ENCODE data around the gene TLE4.
A peak's percentile ranks its signal among the peaks of the same experiment; 100 is the strongest.
"Not testable (repeated sequence)": the region's sequence is repeated elsewhere in the genome, so short reads cannot be mapped to it uniquely, and the experiment has no call there.

The TLE4 gene

GRCh38 chr9:79603222-79603920, 31.6 kb downstream of the TLE4 start:
- no peak for DNase-seq (ENCODE audit: insufficient read length, low spot score)
- no peak for TF ChIP-seq POLR2A (IDR thresholded peaks at IDR 0.05; ENCODE audit: low read depth, low read length)
- peak; percentile 55 for FAIRE-seq

GRCh38 chr9:79604149-79604548, 32.4 kb downstream of the TLE4 start:
- TF ChIP-seq POLR2A (IDR thresholded peaks at IDR 0.05; ENCODE audit: low read depth, low read length), result no peak
- peak; percentile 38 for FAIRE-seq
- no peak for DNase-seq (ENCODE audit: insufficient read length, low spot score)

DNA sequence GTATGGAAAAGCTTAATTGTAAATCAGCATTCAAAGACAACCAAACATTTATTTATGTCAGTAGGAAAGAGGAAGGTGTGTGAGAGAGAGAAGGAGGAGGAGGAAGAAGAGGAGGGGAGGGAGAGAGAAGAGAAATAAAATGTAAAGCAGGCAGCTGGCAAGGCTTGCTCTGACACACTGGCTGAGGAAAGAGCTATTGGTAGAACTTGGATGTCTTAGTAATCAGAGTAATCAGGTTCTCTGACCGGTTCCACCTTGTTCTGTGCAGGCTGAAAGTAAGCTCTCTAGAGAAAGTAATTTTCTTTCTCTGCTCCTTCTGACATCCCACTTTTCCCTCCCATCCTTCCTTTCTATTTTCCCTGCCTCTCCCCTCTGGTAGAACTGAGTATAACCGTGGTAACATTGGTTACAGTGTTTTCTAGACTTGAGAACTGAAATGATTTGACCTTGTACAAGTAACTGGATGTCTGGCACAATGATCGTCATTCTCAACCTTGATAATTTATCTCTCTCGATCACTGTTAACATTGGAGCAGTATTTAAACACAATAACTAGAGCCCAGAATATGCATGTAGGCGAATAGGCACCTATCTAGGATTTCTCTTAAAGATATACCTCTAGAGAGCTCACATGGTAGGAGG, 33.3 kb downstream of the TLE4 start:
- no peak for TF ChIP-seq POLR2A (IDR thresholded peaks at IDR 0.05; ENCODE audit: low read depth, low read length)
- DNase-seq (ENCODE audit: insufficient read length, low spot score) (no peak), FAIRE-seq (no peak)

DNA sequence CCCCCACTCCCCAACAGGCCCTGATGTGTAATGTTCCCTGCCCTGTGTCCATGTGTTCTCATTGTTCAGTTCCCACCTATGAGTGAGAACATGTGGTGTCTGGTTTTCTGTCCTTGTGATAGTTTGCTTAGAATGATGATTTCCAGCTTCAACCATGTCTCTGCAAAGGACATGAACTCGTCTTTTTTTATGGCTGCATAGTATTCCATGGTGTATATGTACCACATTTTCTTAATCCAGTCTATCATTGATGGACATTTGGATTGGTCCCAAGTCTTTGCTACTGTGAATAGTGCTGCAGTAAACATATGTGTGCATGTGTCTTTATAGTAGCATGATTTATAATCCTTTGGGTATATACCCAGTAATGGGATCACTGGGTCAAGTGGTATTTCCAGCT, 34.8 kb downstream of the TLE4 start:
- not testable (repeated sequence) for DNase-seq (ENCODE audit: insufficient read length, low spot score); FAIRE-seq

DNA sequence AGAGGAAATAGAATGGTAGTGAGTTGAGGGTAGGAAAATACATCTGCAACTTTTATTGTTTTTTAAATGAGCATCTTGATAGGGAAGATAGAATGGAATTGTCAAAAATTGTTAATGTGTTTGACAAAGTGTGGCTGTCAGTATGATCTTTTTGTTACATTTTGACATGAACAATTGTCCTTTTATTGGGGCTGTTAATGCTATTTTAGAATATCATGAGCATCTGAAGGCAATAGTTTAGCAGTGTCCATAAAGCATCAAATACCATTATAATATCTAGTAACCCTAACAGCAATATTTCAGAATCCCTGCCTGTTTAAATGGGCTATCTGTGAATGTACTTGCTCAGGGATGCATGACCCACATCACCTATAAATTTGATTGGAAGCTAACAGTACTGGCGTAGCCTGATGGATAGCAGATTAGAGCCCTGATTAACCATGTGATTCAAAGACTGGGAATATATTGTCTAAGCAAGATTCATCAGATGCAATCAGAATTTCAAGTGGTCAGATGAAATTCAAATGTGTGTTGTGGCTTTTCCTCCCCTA, 37.8 kb downstream of the TLE4 start:
- DNase-seq (ENCODE audit: insufficient read length, low spot score) (no peak), FAIRE-seq (no peak)
- no peak for TF ChIP-seq POLR2A (IDR thresholded peaks at IDR 0.05; ENCODE audit: low read depth, low read length)

- DNase-seq (ENCODE audit: insufficient read length, low spot score) (no peak), FAIRE-seq (peak; percentile 100)
- TF ChIP-seq POLR2A (IDR thresholded peaks at IDR 0.05; ENCODE audit: low read depth, low read length), result no peak
Observed at GRCh38 chr9:79610019-79610631, 38.4 kb downstream of the TLE4 start.

GRCh38 chr9:79610791-79611614, 39.2 kb downstream of the TLE4 start:
- DNase-seq (ENCODE audit: insufficient read length, low spot score), result peak; percentile 63
- TF ChIP-seq POLR2A (IDR thresholded peaks at IDR 0.05; ENCODE audit: low read depth, low read length), result no peak
- FAIRE-seq, result peak; percentile 100

GRCh38 chr9:79613145-79613544, 41.4 kb downstream of the TLE4 start:
- FAIRE-seq, result peak; percentile 68
- DNase-seq (ENCODE audit: insufficient read length, low spot score), result no peak
- no peak for TF ChIP-seq POLR2A (IDR thresholded peaks at IDR 0.05; ENCODE audit: low read depth, low read length)

DNA sequence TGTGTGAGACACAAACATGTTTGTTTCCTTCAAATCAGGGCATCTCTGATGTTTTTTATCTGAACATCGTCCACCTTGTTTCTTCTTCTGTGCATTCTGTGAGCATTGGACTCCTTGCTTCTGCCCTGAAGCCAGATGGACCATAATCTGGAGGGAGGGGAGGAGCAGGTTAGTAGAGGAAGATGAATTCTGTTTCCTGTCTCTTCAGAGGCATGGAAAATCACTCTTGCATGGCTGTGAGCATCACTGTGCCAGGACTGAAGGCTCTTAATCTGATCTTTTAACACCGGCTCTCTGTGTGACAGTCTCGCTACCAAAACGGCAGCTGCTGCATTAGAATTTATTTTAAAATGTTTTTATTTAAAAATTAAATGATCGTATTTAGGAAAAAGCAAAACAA, 43.3 kb downstream of the TLE4 start:
- FAIRE-seq (no peak), DNase-seq (ENCODE audit: insufficient read length, low spot score) (no peak)
- TF ChIP-seq POLR2A (IDR thresholded peaks at IDR 0.05; ENCODE audit: low read depth, low read length), result no peak

- DNase-seq (ENCODE audit: insufficient read length, low spot score) (no peak), FAIRE-seq (peak; percentile 43)
- TF ChIP-seq POLR2A (IDR thresholded peaks at IDR 0.05; ENCODE audit: low read depth, low read length), result no peak
Observed at GRCh38 chr9:79616013-79616412, 44.2 kb downstream of the TLE4 start.

GRCh38 chr9:79616971-79617370, 45.2 kb downstream of the TLE4 start:
- FAIRE-seq, result no peak
- DNase-seq (ENCODE audit: insufficient read length, low spot score), result no peak
- no peak for TF ChIP-seq POLR2A (IDR thresholded peaks at IDR 0.05; ENCODE audit: low read depth, low read length)

GRCh38 chr9:79617395-79617794, 45.6 kb downstream of the TLE4 start:
- FAIRE-seq, result peak; percentile 66
- no peak for TF ChIP-seq POLR2A (IDR thresholded peaks at IDR 0.05; ENCODE audit: low read depth, low read length)
- DNase-seq (ENCODE audit: insufficient read length, low spot score), result no peak

- FAIRE-seq (no peak), DNase-seq (ENCODE audit: insufficient read length, low spot score) (no peak)
- TF ChIP-seq POLR2A (IDR thresholded peaks at IDR 0.05; ENCODE audit: low read depth, low read length), result no peak
Observed at GRCh38 chr9:79619930-79620329, 48.2 kb downstream of the TLE4 start.
